HG03103 (cell line): ENCODE results near the gene SYTL5.
"Not testable (repeated sequence)": the region's sequence is repeated elsewhere in the genome, so short reads cannot be mapped to it uniquely, and the experiment has no call there.

Experiments
- ATAC-seq: cut with Tn5 transposase; IDR thresholded peaks from one replicate; pipeline ENCODE4 v1.9.1; 2021; ENCODE audit warnings: low read depth; ENCODE audit not compliant: unreplicated experiment

The SYTL5 gene

DNA sequence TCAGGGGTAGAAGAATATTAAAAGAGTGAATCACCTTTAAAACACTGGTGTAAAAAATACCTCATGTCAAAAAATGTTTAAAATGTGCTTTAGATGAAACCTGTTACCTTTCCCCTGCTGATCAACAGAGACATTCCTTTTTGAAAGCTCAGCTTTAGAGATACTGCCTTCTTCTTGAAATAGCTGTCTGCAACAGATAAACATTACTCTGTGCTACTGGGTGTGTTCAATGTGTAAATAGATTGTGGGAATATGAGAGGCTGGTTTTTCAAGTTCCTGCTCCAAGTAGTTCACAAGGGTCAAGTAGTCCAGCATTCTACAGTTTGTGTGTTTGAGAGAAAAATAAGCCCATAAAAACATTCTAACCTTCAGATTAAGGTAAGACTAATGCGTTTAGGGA, at the start of gene SYTL5:
Gene SYTL5 (plus strand): TSS at position 263 of the 400 bp plus-strand sequence. CDS start 27,337 bp downstream, outside the sequence.
- no peak for ATAC-seq

DNA sequence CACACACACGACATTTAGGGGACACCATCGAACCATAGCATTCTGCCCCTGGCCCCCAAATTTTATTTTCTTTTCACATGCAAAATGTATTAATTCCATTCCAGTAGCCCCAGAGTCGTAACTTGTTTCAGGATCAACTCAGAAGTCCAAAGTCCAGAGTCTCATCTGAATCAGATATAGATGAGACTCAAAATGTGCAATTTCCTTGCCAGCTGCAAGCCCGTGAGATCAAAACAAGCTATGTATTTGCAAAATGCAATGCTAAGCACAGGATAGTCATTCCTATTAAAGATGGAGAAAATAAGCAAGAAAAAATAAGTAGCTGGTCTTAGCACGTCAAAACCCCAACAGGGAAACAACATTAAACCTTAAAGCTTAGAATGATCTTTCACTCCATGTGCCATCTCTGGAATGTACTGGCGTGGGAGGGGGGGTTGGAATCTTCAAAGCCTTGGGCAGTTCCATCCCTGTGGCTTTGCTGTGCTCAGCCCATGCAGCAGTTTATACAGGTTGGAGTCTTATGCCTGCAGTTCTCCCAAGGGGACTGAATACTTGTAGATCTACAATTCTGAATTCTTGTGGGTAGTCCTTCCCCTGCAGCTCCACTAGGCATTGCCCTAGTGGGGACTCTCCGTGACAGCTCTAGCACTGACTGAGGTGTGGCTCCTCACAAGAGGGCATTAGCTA, 47.7 kb upstream of the SYTL5 start:
- ATAC-seq = no peak

DNA sequence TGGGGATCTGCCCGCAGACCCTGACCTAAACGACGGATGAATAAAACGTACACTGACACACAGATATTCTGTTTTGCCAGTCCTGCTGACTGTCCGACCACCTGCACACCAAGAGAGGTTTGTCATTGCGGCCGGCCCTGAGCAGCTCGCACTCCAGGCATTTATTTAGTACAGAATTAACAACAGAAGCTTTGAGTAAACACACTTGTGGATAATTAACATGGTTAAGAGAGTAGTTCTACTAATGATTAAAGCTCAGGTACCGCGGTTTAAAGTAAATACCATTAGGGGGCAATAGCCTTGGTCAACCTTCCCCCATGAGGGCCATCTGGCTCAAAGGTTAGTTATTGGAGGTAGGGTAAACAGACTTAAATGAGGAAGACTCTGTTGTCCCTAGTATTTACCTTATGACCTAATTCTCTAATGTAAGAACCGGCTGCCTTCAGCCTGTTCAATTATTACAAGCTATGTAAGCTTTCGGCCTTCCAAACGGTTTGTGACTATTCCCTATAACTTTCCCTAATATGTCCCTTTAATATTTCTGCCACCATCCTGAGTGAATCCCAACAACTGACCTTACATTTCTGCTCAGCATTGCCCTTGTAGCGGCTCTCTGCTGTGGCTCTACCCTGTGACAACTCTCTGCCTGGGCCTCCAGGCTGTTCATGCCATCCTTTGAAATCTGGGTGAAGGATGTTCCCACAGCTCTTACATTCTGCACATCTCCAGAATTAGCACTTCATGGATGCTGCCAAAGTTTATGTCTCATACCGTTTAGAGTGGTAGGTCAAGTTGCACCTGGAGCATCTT, 46.9 kb upstream of the SYTL5 start:
- no peak for ATAC-seq

DNA sequence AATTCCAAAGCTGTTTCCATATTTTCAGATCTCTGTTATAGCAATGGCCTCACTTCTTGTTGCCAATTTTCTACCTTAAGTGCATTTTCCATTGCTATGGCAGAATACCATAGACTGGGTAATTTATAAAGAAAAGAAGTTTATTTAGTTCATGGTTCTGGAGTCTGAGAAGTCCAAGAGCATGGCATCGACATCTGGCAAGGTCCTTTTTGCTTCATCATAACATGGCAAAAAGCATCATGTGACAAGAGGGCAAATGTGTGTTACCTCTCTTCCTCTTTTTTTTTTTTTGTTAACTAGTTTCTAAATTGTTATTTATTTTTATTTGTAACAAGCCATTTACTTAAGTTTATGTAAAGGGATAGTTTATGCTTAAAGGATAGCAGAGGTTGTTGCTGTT, 45.2 kb upstream of the SYTL5 start:
- ATAC-seq = no peak

DNA sequence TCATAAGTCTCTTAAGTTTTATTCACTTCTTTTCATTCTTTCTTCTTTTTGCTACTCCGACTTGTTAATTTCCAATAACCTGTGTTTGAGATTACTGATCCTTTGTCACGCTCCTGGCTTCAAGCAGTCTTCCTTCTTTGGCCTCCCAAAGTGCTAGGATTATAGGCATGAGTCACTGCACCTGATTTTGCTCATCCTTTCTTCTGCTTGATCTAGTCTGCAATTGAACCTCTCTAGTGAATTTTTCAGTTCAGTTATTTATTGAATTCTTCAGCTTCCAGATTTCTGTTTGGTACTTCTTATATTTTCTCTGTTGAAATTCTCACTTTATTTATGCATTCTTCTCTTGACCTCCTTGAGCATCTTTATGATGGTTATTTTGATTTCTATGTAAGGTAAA, 38.6 kb upstream of the SYTL5 start:
- no peak for ATAC-seq

DNA sequence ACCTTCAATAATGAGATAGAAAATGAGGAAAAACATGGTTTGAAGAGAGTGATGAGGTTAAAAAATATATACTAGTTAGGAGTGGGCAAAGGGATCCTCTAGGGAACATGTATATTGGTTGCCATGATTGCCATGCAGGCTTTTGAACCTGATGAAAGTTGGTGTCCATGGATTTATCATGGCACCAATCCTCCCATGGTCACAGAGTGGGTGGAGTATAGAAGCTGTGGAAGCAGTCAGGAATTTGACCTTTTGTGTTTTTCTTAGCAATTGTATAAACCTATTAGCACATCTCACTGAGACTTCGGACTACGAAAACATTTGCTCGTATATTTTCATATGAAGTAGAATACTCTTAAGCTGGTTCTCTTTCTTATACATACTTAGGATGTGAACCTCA, 30.9 kb upstream of the SYTL5 start:
- ATAC-seq = no peak

DNA sequence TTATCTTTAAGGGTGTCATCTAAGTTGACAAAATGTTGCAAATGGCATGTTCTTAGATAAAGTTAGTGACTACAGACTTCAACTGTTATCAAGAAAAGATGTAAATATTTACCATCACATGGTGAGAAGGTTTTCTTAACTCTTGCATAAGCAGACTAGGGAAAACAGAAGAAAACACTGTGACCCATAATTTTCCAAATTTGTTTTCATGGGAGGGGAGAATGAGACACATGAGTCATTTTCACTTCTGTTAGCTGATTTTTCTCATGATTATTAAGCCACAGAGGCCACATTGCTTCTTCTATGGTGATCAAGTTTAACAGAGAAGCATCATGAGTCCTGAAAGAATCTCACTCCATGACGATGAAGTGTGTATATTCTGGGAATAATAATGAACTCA, 30.2 kb upstream of the SYTL5 start:
- no peak for ATAC-seq

DNA sequence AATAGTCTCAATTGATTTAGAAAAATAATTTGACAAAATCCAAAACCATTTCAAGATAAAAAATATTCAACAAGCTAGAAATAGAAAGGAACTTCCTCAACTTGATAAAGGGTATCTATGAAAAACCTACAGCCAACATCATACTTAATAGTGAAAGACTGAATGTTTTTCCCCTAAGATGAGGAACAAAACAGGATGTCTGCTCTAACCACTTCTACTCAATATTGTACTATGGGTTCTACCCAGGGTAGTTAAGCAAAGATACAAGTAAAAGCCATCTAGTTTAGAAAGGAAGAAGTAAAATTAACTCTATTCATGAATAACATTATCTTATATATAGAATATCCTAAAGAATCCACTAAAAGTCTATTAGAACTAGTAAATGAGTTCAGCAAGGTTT, 21.5 kb upstream of the SYTL5 start:
- ATAC-seq = no peak

DNA sequence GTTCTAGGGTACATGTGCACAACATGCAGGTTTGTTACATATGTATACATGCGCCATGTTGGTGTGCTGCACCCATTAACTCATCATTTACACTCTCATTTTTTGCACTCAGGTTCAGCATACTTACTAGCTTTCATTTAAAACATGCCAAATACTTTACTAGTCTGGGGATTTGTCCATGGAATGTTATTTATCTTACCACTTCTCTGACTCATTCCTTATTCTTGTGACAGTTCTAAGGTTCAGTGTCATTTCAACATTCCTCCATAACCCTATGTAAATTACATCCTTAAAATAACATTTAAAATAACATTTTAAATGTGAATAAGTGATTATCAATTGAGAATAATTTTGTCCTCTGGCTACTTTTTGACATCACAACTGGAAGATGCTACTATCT, 19.5 kb upstream of the SYTL5 start:
- ATAC-seq = no peak

DNA sequence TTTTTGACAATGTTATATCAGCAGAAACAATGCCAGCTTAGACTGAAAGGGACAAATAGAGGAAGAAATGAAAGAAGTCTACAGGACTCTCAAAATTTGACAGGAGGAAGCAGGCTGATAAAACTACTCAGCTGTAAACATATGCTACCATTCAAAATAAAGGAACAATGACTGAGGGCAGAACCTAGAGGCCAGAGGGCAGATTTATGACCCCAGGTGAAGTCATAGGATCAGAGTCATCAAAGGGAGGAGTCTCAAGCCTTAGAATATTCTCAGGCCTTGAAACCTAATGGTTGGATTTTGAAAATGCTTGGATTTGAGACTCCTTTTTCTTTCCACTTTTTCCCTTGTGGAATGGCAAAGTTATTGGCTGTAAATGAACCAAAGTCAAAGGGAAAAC, 17.0 kb upstream of the SYTL5 start:
- no peak for ATAC-seq

DNA sequence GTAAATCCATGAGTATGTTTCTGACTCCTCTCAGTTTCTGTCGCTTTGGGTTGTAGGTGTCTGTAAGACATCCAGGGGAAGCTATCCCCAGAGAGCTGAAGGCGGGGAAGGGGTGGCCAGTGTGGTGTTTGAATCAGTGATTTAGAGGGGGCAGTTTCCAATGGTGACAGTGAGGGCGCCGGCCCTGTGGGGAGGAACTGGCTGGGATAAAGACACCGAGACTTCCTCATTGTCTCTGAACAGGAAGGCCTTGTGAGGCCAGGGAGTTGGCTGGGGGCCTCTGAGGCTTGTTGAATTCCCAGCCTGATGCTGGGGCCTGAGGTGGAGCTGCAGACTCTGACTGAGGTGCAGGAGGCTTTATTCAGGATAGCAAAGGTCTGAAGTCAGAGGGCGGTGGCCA, 15.1 kb upstream of the SYTL5 start:
- ATAC-seq = not testable (repeated sequence)

DNA sequence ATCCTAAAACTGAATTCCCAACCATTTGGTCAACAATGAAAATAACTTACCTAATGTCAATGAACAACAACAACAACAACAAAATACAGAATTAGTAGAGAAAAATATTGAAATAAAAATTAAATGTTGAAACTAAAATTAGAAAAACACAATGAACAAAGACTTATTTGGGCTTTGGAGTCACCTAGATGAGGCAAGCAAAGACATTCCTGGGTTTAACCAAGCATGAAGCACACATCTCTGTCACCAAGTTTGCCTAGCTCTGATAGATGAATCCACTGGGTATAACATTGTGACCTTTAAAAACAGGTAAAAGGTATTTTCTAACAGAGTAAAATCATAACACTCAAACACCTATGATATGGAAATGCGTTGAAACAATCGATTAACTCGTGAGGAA, 13.2 kb upstream of the SYTL5 start:
- no peak for ATAC-seq

DNA sequence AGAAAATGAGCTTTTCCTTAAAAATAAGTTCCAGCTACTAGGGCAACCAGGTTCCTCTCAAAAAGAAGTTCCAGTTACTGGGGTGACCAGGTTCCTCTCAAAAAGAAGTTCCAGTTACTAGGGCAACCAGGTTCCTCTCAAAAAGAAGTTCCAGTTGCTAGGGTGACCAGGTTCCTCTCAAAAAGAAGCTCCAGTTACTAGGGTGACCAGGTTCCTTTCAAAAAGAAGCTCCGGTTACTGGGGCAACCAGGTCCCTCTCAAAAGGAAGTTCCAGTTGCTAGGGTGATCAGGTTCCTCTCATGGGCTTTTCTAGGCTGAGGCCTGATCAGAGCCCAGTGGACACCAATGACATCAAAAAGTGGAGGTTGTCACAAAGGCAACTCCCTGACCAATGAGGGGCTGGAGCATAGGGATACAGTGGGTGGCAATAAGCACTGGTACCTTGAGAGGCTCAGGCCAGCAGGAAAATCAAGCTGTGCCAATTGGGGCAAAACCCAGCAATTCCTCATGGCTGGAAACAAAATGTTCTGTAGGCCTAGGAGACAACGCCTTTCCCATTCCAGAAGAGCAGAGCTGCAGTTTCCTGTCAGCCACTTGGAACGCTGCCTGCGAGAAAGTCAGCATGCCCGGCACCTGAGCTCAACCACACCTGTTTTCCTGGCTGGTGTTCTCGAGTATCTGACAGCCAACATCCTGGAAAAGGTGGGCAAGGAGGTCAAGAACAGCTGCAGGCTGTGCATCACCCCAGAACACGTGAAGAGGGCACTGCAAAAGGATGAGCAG, 12.3 kb upstream of the SYTL5 start:
- ATAC-seq = peak; percentile 66

DNA sequence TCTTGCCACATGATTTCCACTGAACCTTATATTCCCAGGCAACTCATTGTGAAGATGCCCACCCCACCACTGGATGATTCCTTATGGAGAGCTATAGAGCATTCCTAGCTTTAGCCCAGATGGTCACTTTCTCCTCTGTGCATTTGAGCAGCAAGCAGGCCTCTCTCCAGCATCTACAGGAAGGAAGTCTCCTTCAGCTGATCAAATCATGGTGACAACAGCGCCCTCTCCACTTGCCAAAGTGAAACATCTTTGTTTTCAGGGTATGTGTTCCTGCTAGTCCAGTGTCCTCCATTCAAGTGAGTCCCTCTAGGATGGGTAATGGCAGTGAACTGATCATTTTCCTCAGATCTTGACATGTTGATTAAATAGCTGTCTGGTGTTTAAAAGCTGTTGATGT, 10.9 kb upstream of the SYTL5 start:
- no peak for ATAC-seq

DNA sequence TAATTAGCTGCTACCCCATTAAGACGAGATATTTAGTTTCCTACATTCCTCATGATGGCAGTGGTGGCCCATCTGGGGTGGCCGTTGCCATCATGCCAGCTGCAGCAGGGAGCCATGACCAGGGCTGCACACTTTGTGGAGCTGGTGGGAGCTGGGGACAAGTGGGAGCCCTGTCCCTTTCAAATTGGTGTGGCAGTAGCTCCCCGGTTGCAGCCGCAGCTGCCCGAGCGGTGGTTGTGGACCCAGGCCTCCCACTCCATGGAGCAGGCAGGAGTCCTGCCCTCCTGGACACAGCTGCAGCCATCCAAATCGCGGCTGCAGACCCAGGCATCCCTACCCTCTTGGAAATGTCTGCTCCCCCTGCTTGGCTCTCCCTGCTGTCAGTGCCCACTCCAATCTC, 9.3 kb upstream of the SYTL5 start:
- no peak for ATAC-seq

DNA sequence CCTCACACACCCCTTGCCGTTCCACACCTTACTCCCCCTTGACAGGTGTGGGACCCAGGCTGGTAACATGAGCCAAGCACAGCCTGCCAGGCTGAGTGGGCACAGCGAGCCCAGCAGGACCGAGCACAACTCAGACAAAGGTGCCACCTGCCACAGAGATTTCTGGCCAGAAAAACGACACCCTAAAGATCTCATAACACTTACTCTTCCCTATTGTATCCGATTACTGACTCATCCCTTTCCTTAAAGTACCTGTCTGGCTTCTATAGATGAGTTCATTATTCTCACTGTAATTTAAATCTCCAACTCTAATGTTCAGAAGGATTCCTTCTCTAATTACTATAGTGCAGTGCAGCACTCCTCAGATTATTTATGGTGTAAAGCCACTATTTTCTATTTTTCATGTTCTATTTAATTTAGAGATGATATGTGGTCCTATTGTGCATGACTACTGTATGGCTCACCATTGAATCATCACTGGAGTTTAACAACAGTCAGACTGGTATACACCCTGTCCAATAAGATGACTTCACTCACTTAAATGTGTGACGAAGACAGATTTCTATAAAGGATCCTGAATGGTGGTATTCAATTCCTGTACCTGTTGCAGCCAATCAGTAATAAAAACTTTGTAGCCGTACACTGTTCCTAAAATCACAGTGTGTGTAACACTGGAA, 7.6 kb upstream of the SYTL5 start:
- ATAC-seq = no peak

DNA sequence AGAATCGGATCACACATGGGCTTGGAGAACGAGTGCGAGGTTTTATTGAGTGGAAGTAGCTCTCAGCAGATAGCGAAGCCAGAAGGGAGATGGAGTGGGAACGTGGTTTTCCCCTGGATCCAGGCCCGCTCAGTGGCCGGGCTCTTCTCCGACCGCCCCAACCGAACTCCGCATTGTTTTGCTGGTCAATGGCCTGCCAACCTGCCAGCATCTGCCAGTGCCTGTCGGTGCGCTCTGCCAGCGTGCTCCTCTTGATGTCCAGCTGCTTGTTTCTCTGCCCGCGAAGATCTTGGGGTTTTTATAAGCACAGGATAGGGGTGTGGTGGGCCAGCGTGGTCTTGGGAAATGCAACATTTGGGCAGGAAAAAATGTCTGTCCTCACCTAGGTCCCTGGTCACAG, 5.6 kb upstream of the SYTL5 start:
- no peak for ATAC-seq

DNA sequence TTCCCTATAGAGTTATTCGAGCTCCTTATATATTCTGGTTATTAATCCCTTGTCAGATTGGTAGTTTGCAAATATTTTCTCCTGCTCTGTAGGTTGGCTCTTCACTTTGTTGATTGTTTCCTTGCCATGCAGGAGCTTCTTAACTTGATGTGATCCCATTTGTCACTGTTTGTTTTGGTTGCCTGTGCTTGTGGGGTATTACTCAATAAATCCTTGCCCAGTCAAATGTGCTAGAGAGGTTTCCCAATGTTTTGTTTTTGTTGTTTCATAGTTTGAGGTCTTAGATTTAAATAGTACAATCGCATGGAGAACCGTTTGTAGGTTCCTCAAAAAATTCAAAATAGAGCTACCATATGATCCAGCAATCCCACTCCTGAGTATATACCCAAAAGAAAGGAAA, 2.3 kb upstream of the SYTL5 start:
- no peak for ATAC-seq

DNA sequence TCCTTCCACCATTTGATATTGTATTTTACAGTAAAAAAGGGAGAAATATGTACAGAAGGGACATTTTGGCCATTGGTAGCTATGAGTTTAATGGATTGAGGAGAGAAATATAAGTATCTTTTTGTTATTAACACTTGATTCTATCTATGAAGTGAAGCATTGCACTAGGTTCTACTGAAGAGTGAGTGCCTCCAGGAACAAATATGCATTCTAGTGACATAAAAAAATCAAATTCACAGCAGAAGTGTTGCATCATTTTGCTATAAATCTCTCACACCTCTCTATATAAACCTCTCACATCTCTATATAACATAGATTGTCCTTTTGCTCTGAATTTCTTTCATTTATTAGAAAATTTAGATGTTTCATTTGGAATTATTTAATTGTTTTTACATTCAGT, 425 bp downstream of the SYTL5 start:
- ATAC-seq = no peak

DNA sequence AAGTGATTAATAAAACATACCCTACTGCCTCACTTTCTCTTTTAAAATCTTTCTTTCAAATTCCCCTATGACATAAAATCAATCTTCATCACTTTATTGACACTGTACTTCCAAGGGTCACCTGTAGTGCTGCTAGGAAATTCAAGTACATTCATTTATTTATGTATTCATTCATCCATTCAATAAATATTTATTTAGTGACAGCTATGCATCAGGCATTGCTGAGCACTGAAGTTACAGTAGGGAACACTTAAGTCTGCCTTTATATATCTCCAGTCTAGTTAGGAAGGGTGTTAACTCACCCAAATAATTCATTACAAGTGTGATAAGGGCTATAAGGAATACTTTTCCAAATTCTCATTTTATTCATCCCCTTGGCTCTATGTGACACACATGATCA, 2.3 kb downstream of the SYTL5 start:
- ATAC-seq = no peak

DNA sequence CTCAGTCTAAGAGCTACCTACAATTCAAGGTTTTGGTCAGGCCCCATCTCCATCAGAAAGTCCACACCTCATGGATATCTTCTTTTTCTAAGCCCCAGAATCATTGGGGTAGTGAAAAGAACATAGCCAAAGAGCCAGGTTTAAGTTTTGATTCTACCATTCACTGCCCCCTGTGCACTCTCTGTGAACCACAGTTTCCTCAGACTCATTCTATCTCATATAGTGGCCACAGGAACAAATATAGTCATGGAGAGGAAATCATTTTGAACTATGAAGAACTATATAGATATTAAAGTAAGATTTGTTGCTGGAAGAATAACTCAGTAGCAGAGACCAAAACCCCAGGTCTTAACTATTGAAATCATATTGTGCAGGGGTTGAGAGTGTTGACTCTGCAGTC, 3.3 kb downstream of the SYTL5 start:
- no peak for ATAC-seq
